GM21723 (cell line): ENCODE data around the gene KDM4B.
"Not testable (repeated sequence)": the region's sequence is repeated elsewhere in the genome, so short reads cannot be mapped to it uniquely, and the experiment has no call there.

Experiments
- ATAC-seq: cut with Tn5 transposase; IDR thresholded peaks from one replicate; pipeline ENCODE4 v1.9.1; 2021; ENCODE audit warnings: mild to moderate bottlenecking, moderate library complexity; ENCODE audit not compliant: unreplicated experiment

The KDM4B gene

DNA sequence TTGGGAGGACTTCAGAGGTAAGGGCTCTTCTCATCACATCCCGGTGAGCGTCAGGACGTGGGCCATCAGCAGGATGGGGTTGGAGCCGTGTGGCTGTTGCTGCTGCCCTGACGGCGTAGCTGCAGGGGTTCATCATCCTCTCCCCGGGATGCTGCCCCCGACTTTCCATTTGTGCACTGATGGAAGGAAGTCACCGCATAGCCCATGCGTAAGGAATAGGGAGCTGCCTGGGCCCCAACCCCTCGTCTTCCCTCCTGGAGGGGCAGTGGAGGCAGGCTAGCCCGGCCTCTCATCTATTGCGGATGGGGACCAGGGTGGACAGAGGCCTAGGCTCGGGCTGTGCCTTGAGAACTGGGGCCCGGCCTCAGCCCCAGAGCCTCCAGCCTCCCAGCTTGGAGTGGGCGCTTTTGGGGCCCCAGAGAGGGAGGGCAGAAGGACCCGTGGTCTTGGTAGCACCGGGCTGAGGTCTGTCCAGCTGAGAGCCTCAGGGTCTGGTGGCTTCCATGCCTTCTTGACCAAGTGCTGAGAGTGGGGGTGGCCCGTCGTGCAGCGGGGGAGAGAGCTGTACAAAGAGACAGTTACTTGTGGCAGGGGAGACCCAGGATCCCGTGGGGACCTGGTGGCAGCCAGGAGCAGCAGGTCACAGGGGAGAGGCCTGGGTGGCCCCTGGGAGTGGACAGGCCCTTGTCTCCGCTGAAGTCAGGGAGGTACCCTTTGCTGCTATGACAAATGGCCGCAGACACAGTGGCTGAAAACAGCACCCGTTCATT, 44.0 kb downstream of the KDM4B start:
- ATAC-seq, result no peak

DNA sequence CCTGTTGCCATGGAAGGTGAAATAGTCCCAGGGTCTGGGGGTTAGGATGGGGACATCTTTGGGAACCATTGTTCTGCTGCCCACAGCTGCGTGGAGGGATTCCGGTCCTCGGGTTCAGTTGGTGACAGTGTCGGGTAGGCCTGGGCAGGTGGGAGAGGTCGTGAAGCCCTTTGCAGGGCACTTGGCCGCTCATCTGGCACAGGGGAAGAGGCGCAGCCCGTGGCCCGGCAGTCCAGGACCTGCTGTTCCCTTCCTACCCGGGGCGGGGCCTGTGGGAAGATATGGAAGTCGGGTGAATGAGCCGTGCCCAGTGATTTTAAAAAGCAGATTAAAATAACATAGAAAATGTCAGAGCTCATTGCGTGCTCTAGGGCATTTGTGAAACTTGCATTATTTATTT, 44.8 kb downstream of the KDM4B start:
- no peak for ATAC-seq

DNA sequence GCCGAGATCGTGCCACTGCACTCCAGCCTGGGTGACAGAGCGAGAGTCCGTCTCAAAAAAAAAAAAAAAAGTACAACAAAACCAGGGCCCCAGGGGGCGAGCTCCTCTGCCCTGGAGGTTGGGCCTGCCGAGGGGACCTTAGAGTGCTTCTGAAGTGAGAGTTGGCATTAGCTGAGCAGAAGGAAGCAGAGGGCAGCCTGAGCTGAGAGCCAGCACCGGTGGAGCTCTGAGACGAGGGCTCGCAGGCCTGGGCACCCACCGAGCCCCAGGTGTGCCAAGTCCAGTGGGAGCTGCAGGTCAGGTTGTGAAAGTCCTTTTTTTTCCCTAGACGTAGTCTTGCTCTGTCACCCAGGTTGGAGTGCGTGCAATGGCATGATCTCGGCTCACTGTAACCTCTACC, 46.0 kb downstream of the KDM4B start:
- ATAC-seq, result no peak

DNA sequence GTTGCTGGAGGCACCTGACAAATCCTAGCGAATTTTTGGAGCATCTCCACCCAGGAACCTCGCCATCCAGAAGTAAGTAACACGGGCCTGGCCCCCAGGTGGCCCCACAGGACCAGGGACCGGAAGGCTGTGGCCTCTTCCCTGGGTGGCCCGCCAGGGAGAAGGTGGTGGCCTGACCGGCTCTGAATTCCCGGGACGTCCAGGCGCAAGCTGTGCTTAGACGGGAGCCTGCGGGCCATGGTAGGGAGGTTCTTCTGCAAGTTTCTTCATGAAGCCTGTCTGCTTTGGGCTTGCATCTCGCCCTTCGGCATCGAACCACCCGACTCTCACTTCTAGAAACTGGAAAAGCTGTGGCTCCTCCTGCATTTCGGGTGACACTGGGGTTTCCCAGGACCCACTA, 47.4 kb downstream of the KDM4B start:
- no peak for ATAC-seq

DNA sequence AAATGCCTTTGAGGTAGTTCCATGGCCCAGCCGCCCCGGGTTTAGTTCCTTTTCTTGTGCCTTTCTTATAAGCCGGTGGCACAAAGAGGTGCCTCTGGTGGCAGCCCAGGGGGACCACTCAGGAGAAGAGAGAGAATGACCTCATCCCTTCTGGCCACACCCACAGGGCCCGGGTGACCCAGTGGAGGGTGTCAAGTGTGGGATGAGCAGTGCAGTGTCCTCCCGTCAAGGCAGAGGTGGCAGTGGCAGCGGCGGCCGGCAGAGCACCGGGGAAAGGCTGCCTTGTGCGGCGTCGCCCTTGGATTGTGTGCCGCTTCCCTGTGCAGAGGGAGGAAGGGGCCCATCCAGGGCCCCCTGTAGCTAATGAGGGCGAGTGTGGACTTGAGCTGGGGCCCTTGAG, 47.9 kb downstream of the KDM4B start:
- no peak for ATAC-seq

DNA sequence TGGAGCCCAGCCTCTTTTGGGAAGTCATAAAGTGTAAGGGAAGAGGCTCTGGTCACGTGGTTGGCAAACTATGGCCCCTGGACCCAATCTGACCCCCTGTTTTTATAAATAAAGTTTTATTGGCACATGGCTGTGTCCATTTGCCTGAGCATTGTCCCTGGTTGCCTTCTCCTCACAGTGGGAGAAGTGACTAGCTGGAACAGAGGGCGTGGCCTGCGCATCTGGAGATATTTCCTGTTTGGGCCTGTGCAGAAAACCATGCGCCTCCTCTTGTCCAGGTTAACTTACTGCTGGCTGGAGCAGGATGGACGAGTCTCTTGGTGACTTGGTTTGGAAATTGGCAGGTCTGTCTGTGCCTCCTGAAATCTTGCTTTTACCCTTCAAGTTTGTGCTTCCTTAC, 48.3 kb downstream of the KDM4B start:
- ATAC-seq, result no peak

DNA sequence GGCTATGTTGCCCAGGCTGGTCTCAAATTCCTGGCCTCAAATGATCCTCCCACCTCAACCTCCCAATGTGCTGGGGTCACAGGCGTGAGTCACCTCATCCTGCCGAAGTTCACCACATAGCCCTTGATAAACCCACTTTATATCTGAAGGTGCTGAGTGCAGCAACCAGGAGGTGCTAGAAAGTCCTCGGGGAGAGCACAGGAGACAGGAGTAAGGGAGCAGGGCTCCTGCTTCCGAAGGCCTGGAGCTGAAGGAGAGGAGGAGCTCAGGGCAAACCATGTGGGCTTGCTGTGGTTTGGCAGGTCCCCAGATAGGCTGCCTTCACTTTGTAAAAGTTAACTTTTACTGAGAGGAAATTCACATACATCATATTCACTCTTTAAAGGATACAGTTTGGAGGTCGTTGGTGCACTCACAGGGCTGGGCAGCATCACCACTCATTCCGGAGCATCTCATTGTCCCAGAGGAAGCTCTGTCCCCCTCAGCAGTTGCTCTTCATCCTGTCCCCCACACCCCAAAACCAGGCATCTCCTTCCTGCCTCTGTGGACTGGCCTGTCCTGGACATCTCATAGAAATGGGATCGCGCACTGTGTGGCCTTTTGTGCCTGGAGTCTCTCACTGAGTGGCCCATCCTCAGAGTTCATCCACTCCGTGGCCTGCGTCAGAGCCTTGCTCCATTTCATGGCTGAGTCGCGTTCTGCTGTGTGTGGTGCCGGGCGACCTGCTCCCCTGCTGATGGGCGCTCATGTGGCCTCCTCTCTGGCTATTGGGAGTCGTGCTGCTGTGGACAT, 49.5 kb downstream of the KDM4B start:
- ATAC-seq, result no peak

DNA sequence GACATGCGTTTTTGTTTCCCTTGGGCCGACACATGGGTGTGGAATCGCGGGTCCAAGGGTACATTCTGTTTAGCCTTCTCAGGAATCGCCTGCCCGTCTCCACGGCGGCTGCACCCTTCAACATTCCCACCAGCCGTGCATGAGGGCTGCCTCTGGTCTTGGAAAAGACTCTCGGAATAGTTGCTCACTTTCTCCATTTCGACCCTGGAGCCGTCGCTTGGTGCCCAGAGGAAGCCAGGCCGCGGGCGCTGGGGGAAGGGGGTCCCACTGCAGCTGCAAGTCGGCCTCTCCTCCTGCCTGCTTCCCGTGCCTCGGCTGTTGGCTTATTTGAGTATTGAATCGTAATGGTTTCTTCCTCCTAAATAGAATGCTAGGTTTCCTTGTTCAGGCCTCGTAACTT, 51.5 kb downstream of the KDM4B start:
- ATAC-seq, result no peak

DNA sequence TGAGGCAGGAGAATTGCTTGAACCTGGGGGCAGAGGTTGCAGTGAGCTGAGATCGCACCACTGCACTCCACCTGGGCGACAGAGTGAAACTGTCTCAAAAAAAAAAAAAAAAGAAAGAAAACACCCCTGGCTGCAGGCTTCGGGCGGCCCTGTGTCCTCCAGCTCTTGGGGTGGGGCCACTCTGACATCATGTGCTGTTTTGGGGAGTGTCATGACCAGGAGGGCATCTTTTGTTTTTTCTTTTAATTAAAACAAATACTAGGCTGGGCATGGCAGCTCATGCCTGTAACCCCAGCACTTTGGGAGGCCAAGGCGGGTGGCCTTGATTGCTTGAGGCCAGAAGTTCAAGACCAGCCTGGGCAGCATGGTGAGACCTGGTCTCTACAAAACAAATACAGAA, 52.1 kb downstream of the KDM4B start:
- no peak for ATAC-seq

DNA sequence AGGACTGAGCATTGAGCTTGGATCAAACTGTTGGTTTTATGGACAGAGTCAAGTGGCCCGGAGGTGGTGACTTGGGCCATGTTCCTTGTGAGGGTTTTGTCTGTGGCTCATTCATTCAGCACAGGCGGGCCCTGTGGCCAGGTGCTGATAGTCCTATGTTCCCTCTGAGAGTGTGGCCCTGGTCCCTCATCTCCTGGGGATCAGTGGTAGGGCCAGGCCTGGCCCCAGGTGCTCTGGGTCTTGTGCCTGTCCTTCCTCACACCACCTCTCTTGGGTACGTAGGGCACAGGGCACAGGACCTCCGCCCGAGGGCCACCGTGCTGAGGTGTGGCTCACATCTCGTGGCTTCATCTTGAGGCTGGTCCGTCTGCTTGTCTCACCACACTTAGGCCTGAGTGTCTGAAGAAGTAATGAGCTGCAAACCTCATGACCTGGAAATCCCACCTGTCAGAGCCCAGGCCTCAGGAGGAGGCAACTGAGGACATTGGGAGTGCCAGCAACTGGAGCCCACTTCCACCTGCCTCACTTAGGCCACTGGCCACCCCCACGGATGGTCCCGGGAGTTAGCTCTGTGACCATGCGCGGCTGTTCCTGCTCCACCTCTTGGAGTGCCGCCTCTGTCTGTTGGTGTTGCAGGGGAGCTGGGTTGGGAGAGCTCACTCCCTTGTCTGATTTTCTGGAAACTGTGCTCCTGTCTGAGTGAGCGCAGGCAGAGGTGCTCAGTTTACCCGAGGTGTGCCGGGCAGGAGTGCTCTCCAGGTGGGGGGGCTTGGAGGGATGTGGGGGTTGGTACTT, 53.4 kb downstream of the KDM4B start:
- no peak for ATAC-seq

DNA sequence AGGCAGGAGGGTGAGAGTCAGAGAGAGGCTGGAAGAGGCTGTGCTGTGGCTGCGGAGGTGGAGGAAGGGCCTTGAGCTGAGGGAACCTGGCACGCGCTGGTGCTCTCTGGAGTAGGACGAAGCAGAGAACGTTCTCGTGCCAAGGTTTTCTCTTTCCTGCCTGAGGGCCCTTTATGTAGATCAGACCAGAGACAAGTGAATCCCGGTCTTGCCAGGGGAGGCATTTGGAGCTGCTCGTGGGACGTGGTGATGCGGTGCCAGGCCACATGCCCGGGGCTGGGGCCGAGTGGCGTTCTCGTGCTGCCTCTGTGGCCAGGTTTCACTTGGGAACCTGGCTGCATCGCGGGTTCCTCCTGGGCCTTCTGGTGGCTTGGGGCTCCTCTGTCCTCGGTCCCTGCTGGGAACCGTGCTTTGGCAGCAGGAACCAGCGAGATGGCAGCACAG, 54.2 kb downstream of the KDM4B start:
- ATAC-seq, result no peak

DNA sequence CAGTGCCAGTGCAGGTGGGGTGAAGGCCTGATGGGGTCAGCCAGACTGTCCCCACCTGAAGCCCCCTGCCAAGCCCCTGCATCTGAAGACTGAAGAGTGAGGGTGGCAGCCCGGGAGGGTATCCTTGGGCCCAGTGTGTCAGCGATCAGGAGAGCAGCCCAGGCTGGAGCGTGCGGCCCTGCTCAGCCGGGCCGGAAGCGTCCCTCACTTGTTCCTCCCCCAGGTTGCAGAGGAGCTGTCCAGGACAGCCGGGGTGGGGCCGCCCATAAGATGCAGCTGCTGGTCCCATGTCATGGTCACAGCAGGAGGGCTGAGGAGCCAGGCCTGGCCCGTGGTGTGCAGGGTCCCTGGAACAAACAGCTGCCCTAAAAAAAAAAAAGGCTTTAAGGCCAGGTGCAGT, 55.4 kb downstream of the KDM4B start:
- no peak for ATAC-seq

DNA sequence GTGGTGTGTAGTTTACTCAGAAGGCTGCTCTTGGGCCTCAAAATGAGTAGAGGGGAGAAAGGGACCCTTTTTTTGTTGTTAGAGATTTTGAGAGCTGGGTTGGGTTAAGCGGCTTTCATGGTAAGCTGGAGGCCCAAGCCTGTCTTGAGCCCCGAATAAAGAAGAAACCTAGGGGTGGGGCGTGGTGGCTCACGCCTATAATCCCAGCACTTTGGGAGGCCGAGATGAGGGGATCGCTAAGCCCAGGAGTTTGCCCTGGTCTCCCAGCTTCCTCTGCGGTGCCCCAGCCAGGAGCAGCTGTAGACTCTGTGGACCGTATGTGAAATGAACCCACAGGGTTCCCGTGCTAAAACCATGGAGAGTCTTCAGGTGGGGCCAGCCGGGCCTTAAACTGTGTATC, 56.1 kb downstream of the KDM4B start:
- no peak for ATAC-seq

DNA sequence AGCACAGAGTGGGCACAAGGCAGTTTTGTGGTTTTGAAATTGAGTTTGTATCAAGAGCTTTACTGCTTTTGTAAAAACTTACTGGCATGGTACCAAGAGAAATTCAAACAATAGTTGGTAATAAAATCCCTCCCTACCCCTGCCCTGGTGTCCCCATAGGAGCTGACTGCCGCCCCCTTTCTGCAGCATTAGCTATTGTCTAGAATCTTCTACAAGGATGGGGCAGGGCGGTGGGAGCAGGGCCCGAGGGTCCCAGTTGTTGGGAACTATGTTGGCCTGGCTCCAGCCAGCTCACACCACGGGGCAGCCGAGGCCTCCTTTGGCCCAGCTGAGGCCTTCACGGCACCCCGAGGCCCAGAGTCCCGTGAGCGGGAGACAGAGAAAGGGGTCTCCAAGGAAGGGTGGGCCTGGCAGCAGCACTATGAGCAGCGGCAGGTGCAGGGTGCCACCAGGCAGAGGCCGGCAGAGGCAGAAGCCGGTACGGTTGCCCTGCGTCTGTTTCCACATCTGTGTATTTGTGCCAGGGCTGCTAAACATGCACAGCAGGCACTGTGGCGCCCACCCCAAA, 57.9 kb downstream of the KDM4B start:
- no peak for ATAC-seq

DNA sequence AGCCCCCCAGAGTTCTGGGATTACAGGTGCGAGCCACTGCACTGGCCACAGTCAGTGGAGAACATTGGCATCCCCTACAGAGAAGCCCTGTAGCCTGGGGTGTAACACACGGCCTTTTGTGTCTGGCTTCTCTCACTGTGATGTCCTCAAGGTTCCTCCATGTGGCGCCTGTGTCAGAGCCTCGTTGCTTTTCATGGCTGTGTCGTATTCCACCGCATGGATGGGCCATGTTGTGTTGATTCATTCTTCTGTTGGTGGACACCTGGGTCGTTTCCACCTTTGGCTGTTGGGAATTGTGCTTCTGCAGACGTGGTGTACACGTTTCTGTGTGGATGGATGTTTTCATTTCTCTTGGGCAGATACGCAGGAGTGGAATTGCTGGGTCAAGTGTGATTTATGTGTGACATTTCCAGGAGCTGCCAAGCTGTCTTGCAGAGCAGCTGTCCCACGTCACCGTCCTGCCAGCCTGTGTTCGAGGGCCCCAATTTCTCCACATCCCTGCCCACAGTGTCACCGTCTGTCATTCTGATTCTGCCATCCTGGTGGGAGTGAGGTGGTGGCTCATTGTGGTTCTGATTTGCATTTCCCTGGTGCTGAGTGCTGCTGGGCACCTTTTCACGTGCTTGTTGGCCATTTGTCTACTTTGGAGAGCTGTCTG, 59.4 kb downstream of the KDM4B start:
- ATAC-seq, result no peak

DNA sequence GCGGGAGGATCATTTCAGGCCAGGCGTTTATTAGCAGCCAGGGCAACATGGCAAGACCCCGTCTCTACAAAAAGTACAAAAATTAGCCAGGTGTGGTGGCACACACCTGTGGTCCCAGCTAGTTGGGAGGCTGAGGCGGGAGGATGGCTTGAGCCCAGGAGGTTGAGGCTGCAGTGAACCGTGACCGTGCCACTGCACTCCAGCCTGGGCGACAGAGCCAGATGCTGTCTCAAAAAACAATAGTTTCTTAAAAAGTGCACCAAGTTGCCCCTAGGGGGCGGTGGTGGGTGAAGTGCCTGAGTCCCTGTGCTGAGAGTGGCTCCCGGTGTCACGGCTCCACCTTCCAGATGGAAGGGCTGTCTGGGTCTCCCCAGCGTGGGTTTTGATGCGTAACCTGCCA, 60.7 kb downstream of the KDM4B start:
- ATAC-seq, result not testable (repeated sequence)

DNA sequence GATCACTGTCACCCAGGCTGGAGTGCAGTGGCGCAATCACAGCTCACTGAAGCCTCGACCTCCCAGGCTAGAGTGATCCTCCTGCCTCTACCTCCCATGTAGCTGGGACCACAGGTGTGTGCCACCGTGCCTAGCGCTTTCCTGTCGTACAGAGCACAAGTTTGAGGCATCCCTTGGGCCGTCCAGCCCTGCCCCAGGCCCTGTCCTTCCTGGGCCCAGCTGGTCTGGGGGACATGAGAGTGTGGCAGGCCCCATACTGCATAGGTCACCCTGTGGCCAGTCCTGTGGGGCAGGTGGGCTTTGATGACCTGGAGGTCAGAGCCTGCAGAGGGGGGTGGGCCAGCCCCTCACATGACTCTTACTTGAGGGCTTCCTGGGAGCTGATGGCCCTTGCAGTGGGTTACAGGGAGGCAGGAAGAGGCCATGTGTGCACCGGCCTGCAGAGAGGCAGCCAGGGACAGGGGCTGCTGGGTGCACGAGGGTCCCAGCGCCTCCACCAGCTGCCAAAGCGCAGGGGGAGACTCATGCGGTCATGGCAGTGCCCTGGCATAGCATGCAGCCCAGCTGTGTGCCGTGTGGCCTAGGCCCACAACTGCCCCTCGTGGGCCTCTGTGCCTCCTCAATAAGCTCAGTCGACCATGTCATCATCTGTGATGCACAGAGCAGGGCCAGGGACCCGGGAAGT, 61.4 kb downstream of the KDM4B start:
- no peak for ATAC-seq

DNA sequence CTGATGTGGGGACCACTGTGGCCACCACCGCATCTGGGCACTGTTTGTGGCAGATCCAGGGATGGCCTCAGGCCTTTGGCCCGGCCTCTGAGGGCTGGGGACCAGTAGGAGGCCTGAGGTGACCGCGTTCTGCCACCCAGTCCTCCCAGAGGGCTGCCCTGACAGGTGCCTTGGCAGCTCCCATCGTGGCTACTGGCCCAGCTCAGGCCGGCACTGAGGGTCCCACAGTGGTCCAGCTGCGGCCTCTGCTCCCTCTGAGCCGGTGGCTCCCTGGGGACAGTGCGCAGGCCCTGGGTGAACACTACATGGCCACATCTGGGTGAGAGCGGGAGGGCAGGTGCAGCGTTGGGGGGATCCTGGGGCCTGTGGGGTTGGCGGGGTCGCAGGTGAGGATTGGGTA, 61.9 kb downstream of the KDM4B start:
- ATAC-seq, result no peak

DNA sequence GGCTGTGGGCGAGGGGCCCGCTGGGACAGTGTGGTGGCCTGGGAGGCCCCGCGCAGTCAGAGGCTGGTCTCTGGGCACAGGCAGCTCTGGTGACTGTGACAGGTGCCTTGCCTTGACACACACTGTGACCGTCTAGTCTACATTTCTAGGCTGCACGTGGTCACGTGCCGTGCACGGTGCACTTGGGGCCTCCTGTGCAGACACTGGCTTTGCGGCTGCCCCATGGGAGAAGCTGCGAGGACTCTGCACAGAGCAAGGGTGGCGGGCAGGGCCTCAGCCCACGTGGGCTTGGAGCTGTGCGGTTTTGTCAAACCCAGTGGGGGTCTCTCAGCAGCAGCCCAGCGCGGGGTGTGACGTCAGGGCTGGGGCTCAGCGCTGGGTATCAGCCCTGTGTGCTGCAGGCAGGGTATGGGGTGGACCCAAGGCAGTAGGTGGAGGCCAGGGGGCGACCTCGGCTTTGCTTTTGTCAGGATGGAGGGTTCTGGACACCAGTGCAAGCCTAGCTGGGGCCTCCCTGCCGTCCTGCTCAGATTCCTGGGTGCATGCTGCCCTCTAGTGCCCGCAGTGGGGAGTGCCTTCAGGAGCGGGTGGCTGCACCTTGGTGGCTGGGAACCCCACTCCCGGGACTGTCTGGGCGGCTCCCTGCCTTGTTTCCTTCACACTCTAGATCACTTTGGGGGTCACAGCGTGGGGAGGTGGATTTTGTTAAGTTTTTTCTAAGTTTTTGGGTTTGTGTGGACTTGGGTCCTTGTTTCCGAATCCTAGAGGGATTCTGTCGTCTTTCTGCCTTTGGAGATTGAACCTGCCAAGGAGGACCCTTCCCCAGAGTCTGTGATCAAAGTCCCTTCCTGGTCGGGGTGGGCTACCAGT, 62.6 kb downstream of the KDM4B start:
- ATAC-seq, result no peak
